Measurements from ENCODE around the gene KLHL34.
A peak's percentile ranks its signal among the peaks of the same experiment; 100 is the strongest.

KLHL34 gene, protein sequence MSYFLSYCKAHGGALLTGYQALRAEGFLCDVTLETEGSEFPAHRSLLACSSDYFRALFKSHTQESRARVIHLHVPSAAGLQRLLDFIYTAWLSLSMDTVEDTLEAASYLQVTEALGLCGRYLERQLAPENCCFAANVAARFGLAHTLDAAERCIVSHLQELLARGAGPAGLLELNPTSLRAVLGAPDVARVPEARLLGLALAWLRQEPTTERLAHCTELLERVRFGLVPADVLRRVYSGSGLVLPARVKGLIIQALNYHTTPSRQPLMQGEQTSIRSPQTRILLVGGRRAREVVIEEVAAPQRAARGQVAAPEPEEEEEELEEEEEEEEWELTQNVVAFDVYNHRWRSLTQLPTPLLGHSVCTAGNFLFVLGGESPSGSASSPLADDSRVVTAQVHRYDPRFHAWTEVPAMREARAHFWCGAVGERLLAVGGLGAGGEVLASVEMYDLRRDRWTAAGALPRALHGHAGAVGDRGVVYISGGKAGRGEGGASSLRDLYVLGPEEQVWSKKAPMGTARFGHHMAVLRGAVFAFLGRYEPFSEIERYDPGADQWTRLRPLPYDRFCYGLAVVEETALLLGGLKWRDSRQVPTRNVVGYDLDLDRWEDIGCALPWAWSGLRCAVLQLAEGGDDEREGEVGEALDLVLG

DNA sequence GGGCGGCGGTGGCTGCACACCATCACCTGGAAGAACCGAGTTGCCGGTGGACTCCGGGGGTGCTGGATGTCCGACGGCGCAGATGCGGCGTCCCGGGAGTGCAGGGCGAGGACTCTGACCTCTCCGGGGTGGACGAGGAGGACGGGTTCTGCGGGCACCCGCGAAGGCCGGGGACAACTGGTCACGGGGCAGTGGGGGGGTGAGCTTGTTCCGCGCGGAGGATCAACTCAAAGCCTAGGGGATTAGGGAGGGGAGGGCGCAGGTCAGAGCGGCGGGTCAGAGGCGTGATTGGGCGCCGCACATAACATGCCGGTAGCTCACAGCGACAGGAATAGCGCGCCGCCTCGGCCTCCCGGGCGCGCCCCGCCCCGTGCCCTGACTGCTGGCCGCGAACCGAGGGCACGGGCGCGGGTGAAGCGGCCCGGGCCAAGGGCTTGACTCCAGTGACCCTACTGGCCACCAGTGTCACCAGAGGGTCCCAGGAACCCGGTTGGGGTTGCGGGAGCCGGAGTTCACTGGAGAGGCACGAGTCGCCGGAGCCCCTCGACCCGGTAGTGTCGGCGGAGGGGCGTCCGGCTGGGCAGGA lies at the start of gene KLHL34:
KLHL34 (minus strand) TSS at position 179 of the 586 bp plus-strand sequence. CDS start 542 bp downstream, outside the sequence.
- DNase-seq = peak; percentile 32

DNA sequence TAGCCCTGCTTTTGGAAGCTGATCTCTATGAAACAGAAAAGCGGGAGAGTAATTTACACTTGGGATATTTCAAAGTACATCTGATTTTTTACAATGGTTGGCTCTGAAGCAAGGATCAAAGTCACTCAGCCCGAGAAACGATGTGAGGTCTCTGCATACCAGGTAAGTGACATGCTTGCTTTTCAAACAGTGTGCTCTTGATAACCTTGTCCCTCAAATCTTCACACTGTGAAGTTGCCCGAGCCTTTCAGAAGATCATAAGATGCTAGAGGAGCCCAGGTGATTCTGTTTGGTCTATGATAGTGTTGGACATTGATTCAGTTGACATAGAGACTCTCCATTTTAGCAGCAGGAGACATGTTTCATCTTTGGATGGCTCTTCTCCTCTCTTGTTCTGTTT lies 47.1 kb upstream of the KLHL34 start:
- DNase-seq = no peak

DNA sequence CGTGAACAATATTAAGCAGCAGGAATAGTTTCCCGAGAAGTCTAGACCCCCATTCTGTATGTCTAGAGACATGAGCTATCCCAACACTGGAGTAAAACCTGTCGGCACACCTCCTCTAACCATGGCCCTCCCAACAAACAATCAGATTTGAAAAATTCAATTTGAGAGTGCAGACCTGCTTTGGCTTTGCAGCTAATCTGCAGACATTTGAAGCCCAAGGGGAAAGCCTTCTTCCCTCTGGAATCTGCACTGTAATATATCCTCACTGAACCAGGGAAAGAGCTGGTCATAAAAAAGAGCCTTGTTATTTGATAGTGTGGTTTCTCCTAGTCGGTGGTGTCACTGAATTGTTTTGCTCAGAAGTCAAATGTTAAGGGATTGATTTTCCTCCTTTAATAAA lies 44.6 kb upstream of the KLHL34 start:
- DNase-seq = no peak

DNA sequence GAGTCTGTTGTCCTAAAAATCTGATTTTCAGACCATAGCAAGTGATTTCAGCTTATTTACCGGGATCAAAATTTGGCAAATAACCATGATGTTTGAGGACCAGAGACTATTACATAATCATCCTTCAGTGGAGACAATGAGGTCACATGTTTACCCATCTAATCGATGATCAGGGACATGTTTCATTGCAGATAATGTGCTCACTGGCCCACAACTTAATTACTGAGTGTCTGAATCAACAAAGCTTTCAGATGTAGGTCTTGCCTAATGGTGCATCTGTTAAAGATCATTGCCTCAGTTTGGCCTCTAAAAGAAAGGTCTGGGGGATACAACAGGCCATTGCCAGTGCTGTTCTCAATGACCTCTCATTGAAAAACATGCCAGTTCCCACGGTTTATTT lies 42.8 kb upstream of the KLHL34 start:
- DNase-seq = no peak

DNA sequence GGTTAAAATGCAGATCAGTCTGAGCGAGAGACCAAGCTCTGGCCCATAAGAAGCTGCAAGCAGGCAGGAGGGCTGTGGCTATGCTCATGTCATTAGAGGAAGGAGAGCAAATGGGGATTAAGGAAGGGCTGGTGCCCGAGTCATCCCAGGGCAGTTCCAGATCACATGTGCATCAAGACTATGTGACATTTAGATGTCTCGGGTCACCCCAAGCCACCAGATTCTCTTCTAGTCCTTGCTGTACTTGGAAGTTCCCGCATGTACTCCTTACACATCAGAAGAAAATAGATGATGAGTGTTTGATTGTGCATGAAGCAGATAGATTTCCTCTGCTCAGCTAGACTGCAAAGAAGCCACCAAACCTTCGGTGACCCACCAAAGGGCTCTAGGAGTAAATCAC lies 42.1 kb upstream of the KLHL34 start:
- DNase-seq = no peak

DNA sequence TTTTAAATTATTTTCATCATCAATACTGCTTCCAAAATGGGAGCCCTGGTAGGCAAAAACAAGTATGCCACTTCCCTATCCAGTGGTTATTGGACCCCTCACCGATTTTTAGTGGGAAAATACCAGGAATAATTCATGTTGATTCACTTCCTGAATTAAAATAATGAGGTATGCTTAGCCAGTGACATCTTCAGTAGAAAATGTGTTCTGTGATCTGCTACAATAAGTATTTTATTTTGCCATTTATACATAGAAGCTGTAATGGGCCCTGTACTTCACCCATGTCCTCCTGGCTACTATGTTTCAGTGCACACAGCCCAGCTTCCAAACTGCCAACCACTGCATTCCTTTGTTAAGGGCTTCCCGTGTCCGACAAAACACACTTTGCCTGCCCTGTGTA lies 41.0 kb upstream of the KLHL34 start:
- no peak for DNase-seq

DNA sequence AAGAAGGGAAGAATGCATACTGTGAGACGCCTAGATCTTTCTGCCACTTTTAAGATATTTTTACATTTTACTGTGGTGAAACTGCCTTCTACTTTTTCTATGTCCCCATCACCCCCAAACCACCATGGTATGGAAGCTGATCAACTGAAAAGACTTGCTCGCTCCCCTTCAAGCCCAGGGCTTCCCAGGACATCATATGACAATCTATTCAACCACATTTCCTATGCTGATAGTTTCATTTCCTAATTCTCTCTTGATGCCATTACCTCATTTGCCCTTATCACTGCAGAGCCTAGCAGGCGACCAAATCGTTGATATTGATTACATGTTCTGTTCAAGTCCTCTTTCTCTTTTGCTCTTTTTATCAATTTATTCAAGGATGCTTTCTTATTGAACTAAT lies 40.1 kb upstream of the KLHL34 start:
- no peak for DNase-seq

DNA sequence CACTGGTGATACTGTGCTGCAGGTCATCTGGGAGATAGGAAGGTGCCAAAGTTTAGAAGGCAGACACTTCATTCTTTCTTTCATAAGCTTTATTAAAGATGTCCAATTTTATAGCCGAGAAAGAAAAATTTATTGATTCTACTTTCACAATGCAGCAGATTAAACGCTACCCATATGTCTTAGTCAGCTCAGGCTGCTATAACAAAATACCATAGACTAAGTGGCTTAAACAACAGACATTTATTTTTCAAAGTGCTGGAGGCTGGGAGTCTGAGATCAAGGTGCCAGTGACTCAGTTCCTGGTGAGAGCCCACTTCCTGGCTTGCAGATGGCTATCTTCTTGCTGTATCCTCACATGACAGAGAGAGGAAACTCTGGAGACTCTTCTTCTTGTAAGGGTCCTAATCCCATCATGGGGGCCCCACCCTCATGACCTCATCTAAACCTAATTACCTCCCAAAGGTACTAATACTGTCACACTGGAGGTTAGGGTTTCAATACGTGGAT lies 33.4 kb upstream of the KLHL34 start:
- no peak for DNase-seq

DNA sequence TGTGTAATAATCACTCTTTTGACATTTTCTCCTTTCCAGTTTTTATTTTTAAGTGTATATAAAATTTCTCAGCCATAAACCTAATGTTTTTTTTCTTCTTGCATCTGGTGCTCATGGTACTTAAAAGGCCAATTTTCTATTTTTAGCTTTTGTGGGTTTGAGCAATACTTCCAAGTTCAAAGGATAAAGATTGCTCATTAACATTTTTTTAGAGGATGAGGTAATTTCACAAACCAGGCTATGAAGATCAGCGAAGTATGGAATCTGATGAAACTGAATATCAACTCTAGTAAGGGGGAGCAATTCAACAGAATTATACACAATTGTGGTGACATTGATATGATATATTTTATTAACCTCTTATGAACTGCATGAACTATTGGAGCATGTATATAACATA lies 25.8 kb upstream of the KLHL34 start:
- DNase-seq = no peak

DNA sequence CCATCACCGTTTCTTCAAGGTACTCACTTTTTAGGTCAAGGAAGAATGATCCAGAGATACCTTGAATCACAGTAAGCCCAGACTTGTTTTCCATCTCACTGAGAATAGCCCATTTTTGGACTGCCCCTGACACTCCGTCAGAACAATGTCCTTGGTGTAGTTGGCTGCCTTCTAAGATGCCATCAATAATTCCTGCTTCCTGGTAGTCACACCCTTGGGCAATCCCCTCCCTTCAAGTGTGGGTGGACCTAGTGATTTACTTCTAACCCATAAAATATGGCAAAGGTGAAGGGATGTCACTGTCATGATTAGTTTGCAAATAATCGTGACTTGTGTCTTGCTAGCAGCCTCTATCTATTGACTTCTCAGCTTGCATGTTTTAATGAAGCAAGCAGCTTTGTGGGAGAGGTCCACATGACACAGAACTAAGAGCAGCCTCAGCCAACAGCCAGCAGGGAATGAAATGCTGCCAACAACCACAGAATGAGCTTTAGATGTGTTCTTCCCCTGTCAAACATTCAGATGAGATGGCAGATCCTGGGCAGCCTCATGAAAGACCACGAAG lies 20.0 kb upstream of the KLHL34 start:
- DNase-seq = no peak

DNA sequence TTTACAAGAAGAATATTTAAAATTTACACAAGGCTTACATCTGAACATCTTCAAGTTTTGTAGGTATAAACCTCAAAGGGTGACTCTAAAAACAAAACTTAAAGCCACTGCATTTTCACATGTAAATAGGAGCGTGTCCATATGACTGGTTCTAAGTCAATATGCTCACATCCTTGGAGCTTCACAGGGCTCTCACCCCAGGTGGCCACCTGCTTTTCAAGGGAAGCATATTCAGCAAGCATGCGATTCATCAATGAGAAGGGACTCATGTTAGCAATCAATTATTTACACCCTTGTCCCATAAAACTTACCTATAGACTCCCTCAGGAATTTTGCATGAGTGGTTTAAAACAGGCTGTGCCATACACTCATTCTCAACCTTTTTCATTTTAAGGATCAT lies 17.8 kb upstream of the KLHL34 start:
- DNase-seq = no peak

DNA sequence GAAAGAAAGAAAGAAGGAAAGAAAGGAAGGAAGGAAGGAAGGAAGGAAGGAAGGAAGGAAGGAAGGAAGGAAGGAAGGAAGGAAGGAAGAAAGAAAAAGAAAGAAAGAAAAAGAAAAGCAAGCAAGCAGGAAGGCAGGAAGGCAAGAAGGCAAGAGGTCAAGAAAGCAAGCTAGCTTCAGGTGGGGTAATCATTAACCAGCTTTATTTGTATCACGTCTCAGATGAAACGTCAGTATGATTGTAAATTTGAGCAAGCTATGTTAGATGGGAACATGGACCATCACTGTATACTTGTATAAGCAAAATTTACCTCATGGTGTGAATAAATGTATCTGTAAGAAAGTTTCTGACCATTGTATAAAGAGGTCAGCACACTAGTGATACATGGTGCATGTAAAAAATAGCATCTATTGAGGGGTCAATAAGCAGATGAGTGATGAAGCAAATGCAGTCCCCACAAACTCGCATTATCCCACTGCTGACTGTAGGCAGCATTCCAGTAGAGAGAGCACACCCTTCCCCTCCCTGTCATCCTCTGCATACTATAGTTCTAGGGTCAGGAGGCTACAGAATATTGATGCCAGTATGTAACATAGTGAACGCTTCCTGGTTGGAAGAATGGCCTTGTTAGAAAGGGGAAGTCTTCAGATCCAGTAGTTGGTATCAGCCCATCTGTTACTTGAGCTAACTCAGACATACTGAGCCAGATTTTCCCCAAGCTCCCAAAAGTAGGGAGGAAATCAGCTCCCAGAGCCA lies 16.5 kb upstream of the KLHL34 start:
- no peak for DNase-seq

DNA sequence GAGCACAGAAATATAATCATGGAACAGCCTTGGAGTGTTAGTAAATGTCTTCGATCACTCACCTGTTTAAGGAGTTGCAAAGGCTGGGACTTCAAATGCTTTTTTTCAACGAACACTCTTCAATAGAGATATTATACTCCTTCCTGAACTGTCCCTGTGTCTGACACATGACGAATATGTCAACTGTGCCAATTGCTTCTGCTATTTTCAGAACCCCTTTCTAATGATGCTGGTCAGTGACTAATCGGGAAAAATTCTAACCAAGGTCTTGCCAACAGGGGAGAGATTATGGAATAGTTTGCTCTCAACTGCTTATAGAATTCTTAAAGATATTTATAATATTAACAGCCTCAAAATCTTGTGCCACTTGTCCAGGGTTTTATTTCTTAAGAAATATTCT lies 8.5 kb upstream of the KLHL34 start:
- no peak for DNase-seq

DNA sequence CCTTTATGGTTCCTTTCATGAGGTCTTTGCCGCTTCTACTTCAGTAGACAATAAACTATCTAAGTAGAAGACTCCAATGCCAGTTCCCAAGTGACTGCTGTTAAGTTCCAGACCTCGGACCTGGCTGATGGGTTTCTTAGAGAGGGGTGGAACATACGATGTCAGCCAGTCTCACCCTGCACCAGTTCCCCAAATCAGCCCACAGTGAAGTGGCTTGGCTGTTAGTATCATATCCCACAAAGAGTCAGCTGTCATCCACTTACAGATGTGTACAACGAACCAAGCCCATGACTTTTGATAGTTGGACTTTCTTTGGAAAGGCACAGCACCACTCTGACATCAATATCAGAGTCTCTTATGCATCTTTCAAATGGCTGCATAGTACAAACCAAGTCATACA lies 8.1 kb upstream of the KLHL34 start:
- no peak for DNase-seq

DNA sequence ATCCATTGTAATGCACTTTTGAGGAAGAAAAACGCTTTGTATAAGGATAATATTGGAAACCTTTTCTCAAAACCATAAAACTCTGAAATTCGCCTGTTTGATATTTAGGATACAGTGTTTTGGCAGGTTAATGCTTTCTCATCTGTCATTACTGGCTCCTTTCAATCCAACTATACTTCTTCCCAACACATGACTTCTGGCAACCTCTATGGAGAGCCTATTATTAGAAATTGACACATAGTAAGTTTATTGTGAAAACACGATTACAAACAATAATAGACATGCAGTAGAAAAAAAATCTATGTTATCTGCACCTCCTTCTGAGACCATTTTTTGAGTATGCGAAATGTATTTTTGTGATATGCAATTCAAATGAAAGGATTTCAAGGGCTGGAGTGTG lies 4.6 kb upstream of the KLHL34 start:
- DNase-seq = no peak

DNA sequence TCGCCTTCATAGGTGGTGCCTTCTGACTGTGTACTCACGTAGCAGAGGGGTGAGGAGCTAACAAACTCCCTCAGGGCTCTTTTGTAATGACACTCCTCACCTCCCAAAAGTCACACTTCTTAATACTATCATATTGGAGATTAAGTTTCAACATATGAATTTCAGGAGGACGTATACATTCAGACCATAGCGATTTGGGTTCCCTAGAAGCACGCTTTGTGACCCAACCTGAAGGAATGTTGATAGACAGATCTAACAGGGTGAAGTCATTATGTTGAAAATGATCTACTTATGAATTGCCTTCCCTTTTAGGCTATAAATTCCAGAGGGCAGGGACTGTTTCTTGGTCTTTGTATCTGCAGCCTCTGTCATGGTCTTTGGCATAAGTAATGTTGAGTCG lies 3.2 kb upstream of the KLHL34 start:
- no peak for DNase-seq

DNA sequence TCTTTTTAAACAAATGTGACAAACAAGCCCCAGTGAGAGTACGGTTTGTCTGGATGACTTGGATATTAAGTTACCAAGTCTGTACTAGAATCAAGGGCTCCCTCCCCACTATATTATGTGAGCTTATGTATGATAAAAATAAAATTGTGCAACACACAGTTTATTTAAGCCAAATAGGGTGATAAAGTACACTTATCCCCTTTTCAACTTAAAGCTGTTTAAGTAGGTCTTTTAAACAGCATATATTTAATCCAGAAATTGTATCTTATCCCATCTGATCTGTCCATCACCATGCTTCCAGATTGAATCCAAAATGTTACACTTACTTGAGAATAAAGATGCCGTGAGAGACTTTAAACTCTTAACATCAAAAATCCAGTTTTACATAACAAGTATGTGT lies 2.0 kb upstream of the KLHL34 start:
- DNase-seq = no peak

DNA sequence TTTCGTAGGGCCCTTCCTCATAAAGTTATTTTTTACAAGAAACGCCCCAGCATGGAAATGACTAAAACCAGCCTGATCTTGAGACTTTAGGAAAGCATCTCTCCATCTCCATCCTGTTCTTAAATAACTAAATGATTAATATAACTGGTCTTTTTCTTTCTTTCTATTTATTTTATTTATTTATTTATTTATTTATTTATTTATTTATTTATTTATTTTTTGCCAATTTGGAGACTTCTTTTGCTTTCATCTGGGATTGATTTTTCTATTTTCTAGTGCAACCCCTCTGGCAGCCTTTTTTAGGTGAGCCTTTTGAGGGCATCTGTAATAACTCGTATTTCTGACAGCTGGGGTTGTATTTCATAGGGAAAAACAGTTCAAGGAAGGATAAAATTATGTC lies 1.2 kb upstream of the KLHL34 start:
- DNase-seq = no peak

DNA sequence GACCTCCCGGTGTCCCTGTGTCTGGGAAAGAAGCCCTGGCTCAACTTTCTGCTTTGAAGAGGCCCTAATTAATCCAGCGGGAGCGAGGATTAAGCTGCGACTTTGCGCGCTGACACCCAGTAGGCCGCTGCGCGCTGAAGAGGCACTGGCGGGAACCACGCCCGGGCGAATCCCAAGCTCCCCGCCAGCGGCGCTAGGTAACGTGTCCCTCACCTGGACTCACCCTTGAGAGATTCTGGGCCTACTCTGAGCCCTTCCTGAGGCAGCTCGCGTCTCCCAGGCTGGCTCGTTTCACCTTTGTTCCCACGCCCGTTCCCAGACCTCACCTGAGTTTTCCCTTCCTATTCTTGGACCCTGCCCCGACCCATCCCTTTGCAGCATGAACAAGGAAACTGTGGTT lies 616 bp upstream of the KLHL34 start:
- no peak for DNase-seq

DNA sequence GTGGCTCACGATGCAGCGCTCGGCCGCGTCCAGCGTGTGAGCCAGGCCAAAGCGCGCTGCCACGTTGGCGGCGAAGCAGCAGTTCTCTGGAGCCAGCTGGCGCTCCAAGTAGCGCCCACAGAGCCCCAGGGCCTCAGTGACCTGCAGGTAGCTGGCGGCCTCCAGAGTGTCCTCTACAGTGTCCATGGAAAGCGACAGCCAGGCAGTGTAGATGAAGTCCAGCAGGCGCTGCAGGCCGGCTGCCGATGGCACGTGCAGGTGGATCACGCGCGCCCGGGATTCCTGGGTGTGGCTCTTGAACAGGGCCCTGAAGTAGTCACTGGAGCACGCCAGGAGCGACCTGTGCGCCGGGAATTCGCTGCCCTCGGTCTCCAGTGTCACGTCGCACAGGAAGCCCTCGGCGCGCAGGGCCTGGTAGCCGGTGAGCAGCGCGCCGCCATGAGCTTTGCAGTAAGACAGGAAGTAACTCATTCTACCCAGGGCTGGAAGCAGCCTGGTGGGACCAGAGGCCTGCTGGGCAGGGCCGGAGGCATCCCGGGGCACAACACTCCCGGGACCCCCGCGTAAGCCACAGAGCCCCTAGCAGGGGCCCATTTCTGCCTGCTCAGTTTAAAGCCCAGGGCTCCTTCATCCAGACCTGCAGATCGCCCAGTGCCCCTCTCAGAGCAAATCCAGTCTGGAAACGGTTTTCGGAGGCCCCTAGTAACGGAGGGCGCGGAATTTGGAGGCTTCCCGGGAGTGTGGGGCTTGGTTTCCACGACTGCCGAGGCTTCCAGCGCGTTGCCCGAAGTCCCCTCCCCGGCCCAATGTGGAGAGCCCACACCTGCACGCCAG lies 595 bp downstream of the KLHL34 start:
- DNase-seq = no peak

DNA sequence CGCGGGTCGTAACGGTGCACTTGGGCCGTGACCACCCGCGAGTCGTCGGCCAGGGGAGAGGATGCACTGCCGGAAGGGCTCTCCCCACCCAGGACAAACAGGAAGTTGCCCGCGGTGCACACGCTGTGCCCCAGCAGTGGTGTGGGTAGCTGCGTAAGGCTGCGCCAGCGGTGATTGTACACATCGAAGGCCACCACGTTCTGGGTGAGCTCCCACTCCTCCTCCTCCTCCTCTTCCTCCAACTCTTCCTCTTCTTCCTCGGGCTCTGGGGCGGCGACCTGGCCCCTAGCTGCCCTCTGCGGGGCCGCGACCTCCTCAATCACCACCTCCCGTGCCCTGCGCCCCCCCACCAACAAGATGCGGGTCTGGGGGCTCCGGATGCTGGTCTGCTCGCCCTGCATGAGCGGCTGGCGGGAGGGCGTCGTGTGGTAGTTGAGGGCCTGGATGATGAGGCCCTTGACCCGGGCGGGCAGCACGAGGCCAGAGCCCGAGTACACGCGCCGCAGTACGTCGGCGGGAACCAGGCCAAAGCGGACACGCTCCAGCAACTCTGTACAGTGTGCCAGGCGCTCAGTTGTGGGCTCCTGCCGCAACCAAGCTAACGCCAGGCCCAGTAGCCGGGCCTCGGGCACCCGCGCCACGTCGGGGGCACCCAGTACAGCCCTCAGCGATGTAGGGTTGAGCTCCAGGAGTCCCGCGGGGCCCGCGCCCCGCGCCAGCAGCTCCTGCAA lies 1.4 kb downstream of the KLHL34 start:
- no peak for DNase-seq
